ENCODE results near the gene PIM1. TPM values are rescaled to one million over a fixed set of nuclear protein-coding genes. Genes with fewer than 3 reads are reported as not detected.

The PIM1 gene
- total RNA-seq, 1 experiment from 2014 or later: 47.5 TPM

- Histone ChIP-seq H2BK5ac (ENCODE audit: insufficient read length, low read length) (no peak overlapping the region), H3K14ac (ENCODE audit: insufficient read depth, low read length) (no peak overlapping the region), H3K18ac (ENCODE audit: insufficient read length, low read depth, low read length) (no peak overlapping the region), H2BK12ac (ENCODE audit: insufficient read length, low read depth, low read length) (no peak overlapping the region), H3K4me1 (ENCODE audit: insufficient read depth, low read length) (peaks cover 10% of the 10 kb centered on the region; the same call in 1 of the 2 replicates), H3K9ac (ENCODE audit: extremely low read depth, insufficient read length, low read length) (no peak overlapping the region), H2AFZ (ENCODE audit: low read length) (no peak overlapping the region), H3K4me2 (ENCODE audit: insufficient read depth, insufficient read length, low read length) (no peak overlapping the region), H2BK15ac (ENCODE audit: low read depth, low read length) (no peak overlapping the region), H3K79me1 (ENCODE audit: insufficient read depth, low read depth, low read length, poor library complexity, severe bottlenecking) (no peaks in the 10 kb centered on the region), H3K27ac (ENCODE audit: insufficient read length, low read depth, low read length) (no peak overlapping the region), H4K20me1 (ENCODE audit: control insufficient read depth, insufficient read depth, insufficient read length) (no peaks in the 10 kb centered on the region), H4K91ac (ENCODE audit: insufficient read length, low read depth, low read length) (no peak overlapping the region), H3K56ac (ENCODE audit: insufficient read length, low read depth, low read length) (no peak overlapping the region), H3T11ph (ENCODE audit: low read length) (no peak overlapping the region), H2BK20ac (ENCODE audit: low read depth, low read length, poor library complexity, severe bottlenecking) (no peak overlapping the region), H4K5ac (ENCODE audit: insufficient read length, low read depth, low read length) (no peak overlapping the region), H3K4ac (ENCODE audit: low read depth, low read length) (no peak overlapping the region), H2BK120ac (ENCODE audit: low read depth, low read length, poor library complexity, severe bottlenecking) (no peak overlapping the region), H3K9me3 (ENCODE audit: control insufficient read depth, low read depth, low read length) (no peaks in the 10 kb centered on the region), H3K79me2 (ENCODE audit: insufficient read depth, low read length) (no peaks in the 10 kb centered on the region), H2AK5ac (ENCODE audit: insufficient read length, low read length) (no peak overlapping the region), H3K23me2 (ENCODE audit: insufficient read length, low read depth, low read length, poor library complexity, severe bottlenecking) (peaks cover 3% of the 10 kb centered on the region), H3K23ac (ENCODE audit: insufficient read length, low read depth, low read length) (no peak overlapping the region), H3K27me3 (ENCODE audit: insufficient read depth, low read length) (no peaks in the 10 kb centered on the region), H4K8ac (replicated peaks; ENCODE audit: insufficient read length, low read depth, low read length) (no peak overlapping the region)
- no peaks in the 10 kb centered on the region for H3K27me3 Mint-ChIP-seq (ENCODE audit: low read depth)
- peaks cover 31 to 35% of the 10 kb centered on the region in 2 experiments for H3K4me1 Mint-ChIP-seq
- H3K36me3 Mint-ChIP-seq (ENCODE audit: insufficient read depth in 1 of 3, low read depth in 3 of 3): no peaks in the 10 kb centered on the region; a peak in 1 of 7 replicates
- H3K4me3 Mint-ChIP-seq: no peak overlapping the region
- no peaks in the 10 kb centered on the region for H3K9me3 Mint-ChIP-seq
- no peak overlapping the region for H3K27ac Mint-ChIP-seq
- DNase-seq: no peak
- no CpG with 5 or more reads among the region's 7 CpGs for WGBS (ENCODE audit: extremely low coverage, insufficient read length, low lambda C conversion rate)
- no peak for TF ChIP-seq CTCF (conservative IDR thresholded peaks at IDR 0.05)
Measured at GRCh38 chr6:37146735-37147157, 23.2 kb upstream of the PIM1 start.
